CD4-positive, alpha-beta T cell treated with Interferon gamma for 1 hour (primary cell): ENCODE measurements around the gene C1QL2.

Experiments
- DNase-seq: peaks from one replicate; pipeline ENCODE4 v3.0.0-alpha.2; 2020

C1QL2 gene

GRCh38 chr2:119158563-119159347, at the start of gene C1QL2:
Gene C1QL2 (minus strand): TSS chr2:119158751. CDS start chr2:119158269, 482 bp downstream.
- DNase-seq, result no peak

DNA sequence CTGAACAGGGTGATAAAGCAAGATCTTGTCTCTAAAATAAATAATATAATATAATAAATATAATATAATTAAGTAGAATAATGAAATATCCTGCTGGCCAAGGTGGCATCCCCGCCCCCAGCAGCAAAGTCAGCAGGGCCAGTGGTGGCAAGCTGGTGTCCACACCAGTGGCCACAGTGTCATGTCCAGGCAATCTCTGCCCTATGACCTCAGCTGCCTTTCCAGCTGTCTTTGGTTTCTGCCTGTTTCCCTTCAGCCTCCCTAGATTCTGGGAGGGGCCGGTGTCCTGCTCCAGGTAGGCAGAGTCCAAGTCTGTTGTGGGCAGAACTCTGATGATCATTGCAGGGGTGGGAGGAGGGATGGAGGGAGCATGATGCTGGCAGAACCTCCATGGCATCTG, 48.9 kb upstream of the C1QL2 start:
- DNase-seq, result no peak

DNA sequence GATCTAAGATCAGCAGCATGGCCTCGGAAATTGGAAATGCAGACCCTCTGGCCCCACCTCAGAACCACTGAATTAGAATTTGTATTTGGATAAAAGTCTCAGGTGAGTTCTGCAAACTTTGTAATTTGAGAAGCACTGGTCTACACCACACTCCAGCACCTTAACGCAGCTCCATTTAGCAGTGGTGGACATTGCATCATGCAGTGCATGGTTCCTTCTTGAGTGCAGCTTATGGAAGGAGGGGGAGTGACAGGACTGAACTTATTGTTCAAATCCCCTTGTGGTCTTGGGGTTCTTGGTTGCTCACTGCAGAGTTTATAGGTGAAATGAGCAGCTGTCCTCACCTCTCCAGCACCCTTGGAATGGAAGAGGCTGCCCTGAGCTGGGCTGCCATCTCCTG, 47.6 kb upstream of the C1QL2 start:
- no peak for DNase-seq

DNA sequence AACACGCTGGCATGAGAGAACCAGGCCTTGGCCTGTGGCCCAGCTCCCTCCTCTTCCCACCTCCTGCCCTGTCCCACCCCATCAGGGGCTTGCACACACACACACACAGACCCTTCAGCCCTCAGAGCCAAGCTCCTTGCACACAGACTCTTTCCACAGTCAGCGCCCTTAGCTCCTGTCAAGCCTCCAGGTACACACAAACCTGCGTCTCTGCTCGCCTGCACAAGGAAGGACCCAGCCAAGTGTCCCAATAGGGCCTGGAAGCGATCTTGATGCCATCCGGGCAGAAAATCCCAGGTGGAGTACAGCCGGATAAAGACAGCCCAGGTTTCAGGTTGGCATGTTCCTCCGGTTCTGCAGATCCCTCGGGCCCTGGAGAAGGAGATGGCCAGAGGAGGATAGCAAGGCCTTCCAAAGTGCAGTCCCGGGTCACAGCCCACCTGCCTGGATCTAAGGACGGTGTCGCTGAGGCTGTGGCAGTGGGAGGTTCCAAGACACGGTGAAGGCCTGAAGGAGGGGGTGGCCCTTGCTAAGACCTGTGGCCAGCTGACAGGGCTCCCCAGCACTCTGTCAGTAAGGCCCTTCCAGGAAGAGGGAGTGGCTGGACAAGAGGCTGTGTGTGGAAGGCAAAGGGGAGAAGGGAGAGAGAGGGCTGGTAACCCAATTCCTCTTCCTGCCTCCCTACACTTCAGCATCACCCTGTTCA, 46.6 kb upstream of the C1QL2 start:
- no peak for DNase-seq

GRCh38 chr2:119204525-119204924, 46.0 kb upstream of the C1QL2 start:
- no peak for DNase-seq

DNA sequence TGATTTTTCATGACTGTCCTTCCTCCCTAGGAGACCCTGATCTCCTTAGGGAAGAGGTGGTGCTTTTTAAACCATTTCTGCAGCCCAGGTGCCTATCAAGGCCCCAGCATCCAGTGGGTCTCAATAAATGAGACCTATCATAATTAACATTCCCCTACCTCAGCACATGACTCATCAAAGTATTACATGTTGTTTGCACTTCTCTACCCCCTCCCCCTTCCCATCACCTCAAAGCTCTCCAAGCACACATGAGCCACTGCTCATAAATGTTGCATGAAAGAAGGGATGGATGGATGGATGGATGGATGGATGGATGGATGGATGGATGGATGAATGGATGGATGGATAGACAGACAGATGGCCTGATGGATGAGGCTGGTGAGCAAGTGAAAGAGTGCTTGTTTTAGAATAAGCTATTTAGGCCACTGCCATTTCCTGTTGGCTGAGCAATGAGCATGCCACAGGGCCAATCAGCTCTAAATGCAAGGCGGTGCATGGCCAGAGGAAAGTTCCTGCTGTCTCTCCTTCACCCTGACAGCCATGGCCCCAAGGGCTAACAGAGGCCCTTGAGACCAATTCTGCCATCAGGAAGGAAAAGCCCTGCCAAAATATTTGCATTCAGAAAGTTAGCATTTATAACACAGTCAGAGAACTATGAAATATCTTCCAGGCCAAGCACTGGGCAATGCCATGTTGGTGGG, 44.2 kb upstream of the C1QL2 start:
- DNase-seq, result no peak

GRCh38 chr2:119201815-119202214, 43.3 kb upstream of the C1QL2 start:
- no peak for DNase-seq

- no peak for DNase-seq
These were observed 39.8 kb upstream of the C1QL2 start for GRCh38 chr2:119198240-119198840.

- DNase-seq, result no peak
These were observed 39.1 kb upstream of the C1QL2 start for GRCh38 chr2:119197529-119198239.

DNA sequence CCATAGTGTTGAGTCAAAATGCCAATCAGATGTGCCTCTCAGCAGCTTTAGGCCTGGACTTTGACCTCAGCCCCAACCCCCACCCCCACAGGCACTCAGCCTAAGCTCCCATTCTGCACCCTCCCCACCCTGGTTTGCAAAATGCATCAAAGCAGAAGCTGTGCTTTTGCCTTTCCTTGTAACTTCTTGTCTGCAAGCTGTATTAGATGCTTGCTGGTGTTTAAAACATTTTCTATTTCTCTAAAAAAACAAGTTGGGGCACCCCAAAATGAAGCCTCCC, 38.5 kb upstream of the C1QL2 start:
- DNase-seq, result no peak

GRCh38 chr2:119196301-119197125, 38.0 kb upstream of the C1QL2 start:
- no peak for DNase-seq

- no peak for DNase-seq
These were observed 37.3 kb upstream of the C1QL2 start for GRCh38 chr2:119195887-119196286.

DNA sequence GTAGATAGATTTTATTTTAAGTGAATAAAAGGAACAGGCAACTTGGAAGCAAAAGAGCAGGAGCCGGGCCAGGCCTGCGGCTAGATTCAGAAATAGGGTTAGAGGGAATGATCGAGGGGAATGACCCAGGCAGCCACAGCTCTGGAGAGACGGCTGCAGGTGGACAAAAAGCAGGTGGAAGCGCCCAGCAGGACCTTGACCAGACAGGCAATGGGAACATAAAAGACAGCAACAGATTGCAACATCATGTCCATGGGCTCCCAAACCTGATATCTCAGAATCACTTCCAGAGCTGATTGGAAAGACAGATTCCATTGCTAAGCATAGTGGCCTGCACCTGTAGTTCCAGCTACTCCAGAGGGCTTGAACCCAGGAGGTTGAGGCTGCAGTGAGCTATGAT, 36.5 kb upstream of the C1QL2 start:
- no peak for DNase-seq

- no peak for DNase-seq
These were observed 34.3 kb upstream of the C1QL2 start for GRCh38 chr2:119192893-119193292.

DNA sequence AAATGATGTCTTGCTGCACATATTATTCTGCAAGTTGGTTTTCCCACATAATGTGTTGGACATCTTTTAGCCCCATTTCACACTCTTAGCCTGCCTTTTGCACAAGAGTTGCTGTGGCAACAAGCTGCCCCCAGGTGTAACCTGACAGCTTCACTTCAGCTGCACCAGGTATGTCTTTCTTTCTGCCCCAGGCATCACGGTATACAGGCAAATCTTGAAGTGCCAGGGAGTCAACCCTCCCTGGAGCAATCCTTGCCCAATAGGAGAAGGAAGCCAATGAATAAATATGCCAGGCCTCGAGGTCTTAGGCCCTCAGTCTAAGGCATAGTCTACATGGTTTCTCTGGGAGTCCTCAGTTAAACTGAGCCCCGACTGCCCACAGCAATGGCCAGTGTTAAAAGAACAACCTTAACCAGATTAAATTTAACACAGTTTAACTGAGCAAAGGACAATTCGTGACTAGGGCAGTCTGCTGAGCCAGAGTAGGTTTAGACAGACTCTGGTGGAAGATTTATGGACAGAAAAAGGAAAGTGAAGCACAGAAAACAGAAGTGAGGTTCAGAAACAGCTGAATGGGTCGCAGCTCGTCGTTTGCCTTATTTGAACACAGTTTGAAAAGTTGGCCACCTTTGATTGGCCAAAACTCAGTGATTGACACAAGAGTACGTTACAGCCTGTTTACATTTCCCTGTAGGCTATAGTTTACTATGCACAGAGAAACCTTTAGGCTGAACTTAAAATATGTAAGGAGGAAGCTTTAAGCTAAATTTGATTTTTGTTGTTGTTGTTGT, 32.0 kb upstream of the C1QL2 start:
- DNase-seq, result no peak

DNA sequence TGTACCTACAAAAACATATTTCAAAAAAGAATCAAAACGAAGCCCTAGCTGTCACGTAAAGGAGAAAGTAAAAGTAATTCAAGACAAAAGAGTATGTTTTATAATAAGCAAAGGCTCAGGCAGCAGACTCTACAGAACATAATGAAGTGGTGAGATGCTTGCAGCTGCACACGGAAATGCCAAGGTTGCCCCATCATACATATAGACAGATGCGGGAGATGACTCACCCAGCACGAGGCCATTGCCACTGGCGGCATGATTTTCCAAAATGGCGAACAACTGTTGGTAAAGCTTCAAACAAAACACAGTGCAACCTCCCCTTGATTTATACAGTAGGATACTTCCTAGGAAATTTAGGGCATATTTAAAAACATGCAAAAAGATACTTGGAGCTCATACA, 26.0 kb upstream of the C1QL2 start:
- DNase-seq, result no peak

DNA sequence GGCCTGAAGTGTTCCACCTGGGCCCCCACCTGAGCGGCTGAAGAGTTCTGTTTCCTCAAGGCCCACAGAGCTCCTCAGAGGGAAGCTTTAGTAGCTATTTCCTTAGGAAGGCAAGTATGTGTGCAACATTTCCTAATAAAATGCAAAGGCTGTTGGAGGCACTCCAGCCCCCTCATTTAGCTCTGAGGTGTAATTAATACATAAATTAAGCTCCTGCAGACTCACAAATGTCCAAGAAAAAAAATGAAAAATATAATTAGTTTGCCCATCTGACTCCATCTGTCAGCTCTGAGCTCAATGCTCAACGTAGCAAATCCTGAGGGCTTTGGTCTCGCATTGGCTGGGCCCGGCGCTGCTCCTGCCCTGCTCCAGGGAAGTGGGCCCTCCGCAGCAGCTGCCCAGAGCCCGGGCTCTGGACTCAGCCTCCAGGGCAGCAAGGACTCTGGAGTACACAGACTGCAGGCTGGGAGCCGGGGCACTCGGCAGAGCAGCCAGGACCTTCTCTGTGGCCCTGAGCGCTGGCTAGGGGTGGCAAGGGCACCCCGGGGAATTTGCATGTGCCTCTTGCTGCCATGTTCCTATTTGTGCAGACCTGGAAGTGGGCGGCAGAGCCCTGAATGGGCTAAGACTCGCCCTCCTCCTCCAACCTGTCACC, 23.4 kb upstream of the C1QL2 start:
- DNase-seq, result no peak

DNA sequence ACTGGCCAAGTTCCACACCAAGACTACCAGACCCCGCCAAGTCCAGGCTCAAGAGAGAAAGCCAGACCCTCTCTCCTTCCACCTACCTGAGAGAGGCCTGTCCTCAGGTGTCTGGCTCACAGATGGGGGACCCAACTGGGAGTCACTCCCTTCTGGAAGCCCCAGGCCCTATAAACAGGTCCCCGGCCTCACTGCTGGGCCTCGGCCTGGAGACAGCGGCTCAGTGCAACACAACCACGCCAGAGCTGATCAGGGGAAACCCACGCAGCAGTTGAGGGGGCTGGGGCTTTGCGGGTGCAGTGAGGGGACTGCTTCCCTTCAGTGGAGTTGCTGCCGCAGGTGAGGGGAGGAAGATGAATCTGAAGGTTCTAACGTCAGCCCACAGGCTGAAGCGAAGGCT, 22.8 kb upstream of the C1QL2 start:
- no peak for DNase-seq

DNA sequence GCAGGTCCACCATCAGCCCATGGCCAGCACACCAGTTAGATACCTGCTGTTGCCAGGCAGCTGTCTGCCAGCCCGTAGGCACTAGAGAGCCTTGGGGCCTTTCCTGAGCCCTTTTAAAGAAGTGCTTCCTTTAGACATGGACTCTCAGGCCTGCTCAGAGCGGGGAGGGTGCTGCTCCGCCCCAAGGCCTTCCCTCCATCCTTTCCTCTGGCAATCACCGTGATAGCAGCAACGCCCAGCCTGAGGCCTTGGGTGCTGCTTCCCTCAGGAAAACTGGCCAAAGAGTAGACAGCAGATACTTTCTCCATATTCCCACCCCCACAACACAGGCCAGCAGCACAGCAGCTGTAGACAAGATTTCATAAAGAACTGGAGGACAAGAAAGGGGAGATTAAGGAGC, 22.3 kb upstream of the C1QL2 start:
- no peak for DNase-seq

DNA sequence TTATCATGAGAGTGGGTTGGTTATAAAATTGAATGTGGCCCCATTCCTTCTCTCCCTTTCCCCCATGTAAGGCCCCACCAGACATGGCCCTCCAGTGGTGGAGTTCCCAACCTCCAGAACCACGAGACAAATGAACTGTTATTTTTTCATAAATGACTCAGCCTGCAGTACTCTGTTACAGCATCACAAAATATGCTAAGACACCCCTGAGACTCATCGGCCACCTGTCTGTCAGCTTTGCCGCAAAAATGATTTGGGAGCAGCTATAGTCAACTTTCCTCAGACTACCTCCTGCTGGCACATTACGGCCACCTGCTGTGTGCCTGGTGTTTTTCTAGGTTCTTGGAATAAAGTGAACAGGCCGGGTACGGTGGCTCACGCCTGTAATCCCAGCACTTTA, 21.4 kb upstream of the C1QL2 start:
- DNase-seq, result no peak

DNA sequence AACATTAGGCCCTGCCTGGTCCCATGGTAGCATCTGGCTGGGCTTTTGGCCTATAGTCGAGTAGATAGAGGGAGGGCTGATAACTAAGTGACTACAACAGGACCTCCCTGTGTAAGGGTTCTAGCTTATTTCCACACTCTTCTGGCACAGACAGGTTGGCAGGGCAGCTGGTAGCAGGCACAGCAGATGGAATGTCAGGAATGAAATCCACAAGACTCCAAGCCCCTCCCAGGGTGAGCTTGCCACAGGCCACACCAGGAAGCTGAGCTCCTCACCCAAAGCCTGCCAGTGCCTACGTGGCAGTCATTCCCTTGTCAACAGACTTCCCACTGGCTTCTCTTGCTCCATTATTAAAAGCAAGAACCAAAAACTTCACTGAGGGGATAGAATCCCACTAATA, 20.7 kb upstream of the C1QL2 start:
- no peak for DNase-seq
